HS-27A (cell line): ENCODE measurements around the gene FALEC.
"Not testable (repeated sequence)": the region's sequence is repeated elsewhere in the genome, so short reads cannot be mapped to it uniquely, and the experiment has no call there.

Experiments
- DNase-seq: peaks from one replicate; pipeline ENCODE4 v3.0.0-alpha.2; 2012; ENCODE audit warnings: low read depth, missing footprints

The FALEC gene

DNA sequence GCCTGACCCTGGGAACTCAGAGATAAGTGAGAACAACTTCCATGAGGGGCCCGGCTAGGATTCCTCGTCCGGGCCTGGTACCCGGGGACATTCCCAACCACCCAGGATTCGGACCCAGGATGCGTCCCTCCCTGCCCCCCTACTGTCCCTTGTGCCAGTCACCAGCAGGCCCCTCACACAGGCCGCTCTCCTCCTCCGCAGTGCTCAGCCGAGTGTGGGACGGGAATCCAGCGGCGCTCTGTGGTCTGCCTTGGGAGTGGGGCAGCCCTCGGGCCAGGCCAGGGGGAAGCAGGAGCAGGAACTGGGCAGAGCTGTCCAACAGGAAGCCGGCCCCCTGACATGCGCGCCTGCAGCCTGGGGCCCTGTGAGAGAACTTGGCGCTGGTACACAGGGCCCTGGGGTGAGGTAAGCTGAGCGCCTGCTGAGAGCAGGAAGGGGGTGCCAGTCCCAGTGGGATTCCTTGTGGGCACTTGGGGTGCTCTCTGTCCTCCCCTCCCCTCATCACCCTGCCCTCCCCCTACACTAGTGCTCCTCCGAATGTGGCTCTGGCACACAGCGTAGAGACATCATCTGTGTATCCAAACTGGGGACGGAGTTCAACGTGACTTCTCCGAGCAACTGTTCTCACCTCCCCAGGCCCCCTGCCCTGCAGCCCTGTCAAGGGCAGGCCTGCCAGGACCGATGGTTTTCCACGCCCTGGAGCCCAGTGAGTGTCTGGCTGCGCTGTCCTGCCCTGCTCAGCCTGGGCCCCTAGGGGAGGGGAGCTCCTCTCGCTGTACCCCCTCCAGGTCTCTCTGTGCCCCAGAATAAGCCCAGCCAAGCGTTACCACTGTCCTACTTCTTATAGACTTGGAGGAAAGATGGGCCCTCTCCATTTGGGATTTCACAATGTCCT is 43.5 kb downstream of the FALEC start:
- DNase-seq: no peak

DNA sequence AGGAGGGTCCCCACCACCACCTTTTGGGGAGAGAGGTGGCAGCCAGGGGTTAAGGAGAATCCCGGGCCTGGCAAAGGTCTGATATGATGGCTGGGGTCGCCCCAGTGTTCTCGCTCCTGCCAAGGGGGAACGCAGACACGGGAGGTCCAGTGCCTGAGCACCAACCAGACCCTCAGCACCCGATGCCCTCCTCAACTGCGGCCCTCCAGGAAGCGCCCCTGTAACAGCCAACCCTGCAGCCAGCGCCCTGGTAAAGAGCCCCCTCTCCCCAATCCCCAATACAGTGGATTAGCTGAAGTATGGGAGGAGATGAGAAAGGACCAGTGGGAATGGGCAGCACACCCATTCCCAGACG is 44.1 kb downstream of the FALEC start:
- DNase-seq: no peak

DNA sequence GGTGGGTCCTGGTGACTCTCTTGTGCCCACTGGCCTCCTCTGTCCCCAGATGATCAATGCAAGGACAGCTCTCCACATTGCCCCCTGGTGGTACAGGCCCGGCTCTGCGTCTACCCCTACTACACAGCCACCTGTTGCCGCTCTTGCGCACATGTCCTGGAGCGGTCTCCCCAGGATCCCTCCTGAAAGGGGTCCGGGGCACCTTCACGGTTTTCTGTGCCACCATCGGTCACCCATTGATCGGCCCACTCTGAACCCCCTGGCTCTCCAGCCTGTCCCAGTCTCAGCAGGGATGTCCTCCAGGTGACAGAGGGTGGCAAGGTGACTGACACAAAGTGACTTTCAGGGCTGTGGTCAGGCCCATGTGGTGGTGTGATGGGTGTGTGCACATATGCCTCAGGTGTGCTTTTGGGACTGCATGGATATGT is 44.5 kb downstream of the FALEC start:
- DNase-seq: no peak

DNA sequence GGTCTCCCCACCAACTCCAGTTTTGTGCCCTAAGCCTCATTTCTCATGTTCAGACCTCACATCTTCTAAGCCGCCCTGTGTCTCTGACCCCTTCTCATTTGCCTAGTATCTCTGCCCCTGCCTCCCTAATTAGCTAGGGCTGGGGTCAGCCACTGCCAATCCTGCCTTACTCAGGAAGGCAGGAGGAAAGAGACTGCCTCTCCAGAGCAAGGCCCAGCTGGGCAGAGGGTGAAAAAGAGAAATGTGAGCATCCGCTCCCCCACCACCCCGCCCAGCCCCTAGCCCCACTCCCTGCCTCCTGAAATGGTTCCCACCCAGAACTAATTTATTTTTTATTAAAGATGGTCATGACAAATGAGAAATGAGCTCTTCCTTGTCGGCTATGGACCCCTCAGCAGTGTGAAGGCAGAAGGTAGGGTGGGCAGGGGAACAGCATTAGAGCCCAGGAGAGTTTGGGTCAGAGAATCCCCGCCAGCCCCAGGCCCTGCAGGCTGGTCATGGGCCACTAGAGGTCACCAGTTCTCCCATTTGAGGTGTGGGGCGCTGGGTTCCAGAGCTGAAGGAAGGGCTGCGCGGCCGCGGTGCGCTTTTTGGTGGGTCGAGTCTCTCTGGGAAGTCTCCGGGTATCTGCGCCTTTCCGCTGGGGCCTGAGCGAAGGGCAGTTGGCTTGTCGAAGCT is 45.2 kb downstream of the FALEC start:
- DNase-seq: no peak

DNA sequence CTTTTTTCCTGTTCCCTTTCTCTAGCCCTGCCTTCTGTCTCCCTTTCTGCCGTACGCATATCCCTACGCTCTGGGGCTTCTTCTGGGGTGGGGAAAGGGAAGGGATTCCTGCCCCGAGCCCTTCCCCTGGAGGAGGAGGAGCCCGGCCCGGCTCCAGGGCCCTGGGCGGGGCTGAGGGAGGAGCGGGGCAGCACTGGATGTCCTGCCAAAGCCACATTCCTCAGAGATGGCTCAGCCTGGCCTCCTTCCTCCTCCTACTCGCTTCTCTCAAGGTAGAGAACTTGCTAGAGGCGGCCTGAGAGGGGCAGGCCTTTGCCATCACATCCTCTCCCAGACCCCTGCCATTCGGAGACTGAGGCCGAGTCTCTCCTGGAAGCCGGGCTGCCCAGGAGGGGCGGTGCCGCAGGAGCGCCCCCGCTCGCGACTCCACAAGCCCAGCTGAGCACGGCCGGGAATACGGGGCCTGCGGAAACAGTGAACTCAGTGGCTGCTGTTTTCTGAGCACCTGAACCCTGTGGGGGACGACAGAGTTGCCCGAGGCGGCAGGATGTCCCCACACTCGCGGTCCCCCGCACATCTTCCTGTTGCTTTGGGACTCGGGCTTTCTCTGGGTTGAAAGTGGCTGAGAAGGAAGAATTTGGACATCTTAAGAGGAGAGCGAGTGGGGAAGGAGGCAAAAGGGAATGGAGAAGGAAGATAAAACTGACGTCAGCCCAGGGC is 45.9 kb downstream of the FALEC start:
- DNase-seq: peak; percentile 95

DNA sequence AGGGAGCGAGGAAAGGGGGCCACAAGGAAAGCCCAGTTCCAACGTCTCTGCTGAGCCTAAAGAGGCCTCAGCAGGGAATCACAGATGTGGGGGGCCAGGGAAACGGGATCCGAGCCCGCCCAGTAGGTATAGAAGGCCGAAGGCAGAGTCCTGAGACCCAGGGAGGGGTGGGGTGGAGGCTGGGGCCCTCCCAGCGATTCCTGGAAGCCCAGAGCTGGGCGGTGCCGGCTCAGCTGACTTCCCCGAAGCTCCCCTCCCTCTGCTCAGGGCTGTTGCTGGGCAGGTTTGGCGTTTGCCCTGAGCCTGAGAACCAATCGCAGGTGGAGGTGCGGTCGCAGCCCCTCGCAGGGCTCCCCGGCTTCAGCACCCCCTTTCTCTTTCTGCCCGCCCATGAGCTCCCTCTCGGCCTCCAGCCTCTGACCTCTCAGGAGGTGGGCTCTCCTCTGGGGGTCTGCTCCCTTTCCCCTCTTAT is 46.5 kb downstream of the FALEC start:
- DNase-seq: no peak

DNA sequence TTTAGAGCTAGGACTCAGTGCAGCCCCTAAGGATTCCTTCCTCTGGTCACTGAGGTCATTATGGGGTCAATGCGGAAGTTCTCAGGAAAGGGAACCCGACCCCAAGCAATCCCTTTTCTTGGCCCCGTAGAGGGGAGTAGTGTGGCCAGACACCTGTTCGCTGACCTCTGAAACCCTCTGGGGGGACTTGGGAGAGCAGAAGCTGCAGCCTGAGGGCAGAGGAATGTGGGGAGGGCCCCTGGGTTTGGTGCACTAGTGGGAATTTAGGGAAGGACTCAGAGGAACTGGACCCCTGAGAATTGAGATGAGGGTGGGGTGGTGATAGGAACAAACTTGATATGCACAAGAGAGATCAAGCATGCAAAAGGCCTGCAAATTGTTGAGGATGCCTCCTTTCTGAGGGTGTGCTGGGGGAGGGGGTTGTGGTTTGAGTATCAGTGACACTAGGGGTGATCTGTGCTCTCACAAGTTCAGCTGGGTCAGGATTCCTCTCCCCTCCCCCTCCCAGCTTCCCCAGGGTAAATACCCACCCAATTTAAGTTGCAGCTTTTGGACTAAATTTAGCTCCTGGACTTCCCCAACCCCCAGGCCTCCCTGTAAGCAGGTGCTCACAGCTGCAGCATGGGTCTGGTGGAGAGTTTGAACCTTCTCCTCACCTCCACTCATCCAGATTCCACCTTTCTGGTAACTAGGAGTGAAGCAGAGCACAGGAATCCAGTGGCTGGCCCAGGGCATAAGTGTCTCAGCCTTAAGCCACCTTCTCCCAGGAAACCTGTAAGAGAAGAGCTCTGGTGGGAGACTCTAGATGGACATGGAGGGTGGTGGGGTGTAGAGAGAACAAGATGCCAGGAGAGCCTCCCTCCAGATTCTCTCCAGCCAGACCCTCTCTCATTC is 47.1 kb downstream of the FALEC start:
- DNase-seq: no peak

DNA sequence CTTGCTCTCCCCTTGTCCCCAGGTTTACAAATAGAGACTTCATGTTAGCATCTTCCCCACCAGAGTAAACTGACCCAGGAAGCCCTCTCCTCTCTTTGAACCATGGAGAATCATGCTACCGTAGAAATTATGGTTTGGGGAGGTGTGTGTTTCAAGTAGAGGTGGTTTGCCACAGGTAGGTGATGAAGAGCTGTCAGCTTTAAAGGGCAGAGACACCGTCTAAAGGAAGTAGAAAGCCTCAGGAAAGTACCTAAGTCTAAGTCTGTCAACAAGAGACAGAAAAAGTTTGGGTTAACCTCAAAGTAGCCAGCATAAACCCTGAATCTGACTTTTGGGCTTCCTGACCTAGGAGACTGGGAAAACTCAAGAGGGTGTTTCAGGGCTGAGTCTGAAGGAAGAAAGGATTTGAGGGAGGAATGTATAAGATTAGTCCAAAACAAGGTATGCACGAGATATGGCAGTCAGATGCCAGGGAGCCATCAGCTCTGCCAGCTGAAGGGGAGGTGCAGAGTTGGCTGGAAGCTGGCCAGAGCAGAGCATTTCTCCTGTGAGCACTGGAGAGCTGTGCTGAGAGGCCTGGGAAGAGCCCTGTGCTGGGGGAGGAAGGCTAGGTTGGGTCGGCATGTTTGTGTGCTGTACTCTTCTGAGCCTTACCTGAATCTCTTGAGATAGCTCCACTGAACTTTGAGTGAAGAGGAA is 47.9 kb downstream of the FALEC start:
- no peak for DNase-seq

DNA sequence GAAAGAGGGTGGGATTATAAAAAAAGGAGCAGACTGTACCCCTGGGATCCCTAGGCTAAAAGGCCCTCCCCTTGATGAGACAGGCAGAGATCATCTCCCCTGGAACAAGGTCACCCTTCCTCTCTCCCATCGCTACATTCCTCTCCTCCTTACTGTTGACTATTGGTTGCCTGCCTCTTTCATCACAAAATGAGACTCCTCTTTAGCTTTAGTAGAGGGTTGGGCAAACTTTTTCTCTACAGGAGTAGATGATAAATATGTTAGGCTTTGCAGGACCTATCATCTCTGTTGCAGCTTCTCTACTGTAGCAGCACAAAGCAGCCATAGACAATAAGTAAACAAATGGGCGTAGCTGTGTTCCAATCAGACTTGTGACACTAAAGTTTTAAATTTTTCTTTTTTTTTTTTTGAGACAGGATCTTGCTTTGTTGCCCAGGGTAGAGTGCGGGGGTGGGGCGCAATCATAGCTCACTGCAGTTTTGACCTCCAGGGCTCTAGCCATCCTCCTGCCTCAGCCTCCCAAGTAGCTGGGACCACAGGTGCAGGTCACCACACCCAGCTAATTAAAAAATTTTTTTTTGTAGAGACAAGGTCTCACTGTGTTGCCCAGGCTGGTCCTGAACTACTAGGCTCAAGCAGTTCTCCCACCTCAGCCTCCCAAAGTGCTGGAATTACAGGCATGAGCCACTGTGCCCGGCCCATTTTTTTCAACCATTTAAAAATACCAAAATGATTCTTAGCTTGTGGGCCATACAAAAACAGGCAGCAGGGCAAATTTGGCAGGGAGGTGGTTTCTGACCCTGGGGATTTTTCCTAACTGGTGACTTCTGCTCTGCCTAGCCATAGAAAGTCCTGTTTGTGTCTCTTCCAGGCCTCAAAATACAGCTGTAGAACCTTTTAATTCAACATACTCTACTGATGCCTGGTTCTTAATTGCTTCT is 48.8 kb downstream of the FALEC start:
- DNase-seq: no peak

DNA sequence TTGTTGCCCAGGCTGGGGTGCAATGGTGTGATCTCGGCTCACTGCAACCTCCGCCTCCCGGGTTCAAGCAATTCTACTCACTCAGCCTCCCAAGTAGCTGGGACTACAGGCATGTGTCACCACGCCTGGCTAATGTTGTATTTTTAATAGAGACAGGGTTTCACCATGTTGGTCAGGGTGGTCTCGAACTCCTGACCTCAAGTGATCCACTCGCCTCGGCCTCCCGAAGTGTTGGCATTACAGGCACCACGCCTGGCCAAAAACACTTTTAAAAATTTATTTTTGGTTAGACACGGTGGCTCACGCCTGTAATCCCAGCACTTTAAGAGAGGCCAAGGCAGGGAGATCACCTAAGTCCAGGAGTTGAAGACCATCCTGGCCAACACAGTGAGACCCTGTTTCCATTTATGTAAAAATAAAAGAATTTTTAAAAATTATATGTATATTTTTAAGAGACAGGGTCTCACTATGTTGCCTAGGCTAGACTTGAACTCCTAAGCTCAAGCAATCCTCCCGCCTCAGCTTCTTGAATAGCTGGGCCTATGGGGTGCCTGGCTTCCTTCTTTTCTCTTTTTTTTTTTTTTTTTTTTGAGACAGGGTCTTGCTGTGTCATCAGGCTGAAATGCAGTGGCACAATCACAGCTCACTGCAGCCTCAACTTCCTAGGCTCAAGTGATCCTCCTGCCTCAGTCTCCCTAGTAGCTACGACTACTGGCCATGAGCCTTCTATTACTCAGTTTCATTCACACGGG is 49.9 kb downstream of the FALEC start:
- DNase-seq: not testable (repeated sequence)

DNA sequence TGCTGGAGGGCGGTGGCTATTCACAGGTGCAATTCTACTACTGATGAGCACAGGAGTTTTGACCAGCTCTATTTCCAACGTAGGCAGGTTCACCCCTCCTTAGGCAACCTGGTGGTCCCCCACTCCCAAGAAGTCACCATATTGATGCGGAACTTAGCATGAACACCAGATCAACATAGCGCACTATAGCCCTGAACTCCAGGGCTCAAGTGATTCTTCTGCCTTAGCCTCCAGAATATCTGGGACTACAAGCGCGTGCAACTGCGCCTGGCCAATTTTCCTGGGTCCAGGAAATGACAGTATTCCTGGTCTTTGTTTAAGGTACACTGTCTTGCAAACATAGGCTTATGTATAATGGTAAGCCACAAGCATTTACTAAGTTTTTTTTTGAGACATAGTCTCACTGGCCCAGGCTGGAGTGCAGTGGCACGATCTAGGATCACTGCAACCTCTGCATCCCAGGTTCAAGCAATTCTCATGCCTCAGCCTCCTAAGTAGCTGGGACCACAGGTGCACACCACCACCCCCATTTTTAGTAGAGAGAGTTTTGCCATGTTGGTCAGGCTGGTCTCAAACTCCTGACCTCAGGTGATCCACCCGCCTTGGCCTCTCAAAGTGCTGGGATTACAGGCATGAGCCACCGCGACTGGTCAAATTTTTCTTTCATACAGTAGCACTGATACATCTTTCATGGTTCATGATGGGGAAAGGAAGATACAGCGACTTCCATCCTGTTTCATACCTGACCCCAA is 51.2 kb downstream of the FALEC start:
- no peak for DNase-seq

DNA sequence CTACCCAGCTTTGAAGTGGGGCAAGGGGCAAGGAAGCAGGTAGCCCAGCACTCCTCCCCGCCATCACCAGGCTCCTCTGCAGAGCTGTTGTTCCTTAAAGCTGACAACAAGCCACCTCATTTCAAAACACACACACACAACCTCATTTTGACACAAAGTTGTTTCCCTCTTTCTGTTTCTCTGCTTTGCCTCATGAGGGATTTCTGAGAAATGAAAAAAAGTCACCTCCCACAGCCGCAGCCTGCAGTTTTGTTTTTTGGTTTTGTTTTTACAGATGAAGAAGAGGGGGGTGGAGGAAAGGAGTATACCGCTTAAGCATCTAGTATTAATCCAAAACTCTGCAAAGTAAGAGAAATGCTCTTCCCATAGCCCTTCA is 51.8 kb downstream of the FALEC start:
- DNase-seq: no peak

DNA sequence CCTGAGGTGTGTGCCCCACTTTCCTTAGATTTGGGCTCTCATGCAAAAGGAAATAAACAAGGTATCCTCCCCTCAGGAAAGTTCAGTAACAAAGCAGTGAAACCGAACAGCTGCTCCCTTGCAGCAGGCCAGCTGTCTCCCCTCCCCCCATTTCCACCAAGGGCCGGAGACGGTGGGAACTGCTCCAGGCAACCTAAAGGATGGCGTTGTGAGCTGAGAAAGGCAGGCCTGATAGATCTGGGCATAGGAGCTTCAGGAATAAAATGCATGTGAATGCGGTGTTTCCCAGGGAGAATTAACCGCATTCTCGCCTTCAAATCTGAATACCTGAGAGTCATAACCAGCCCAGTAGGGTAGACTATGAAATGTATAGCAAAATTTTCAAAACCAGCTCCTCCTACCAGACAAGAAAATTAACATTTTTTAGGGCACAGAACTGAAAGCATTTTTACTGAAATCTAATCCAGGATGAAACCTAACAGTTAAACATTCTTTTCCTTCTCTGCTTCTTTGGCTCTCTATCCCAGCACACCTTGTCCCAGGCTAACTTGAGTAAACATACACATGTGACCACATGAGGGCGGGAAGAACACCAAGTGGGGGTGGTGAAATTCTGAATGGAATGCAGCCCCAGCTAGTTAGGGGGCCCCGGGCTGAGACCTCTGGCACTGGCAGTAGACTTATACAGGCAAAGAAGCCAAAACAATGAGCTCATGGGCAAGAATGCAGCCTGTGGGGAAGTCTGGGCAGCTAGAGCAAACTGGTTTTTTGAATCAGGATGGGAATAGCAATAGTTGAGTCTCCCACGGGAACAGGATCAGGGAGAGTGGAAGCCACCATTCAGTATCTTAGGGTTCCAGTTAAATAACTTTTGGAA is 52.4 kb downstream of the FALEC start:
- DNase-seq: no peak

DNA sequence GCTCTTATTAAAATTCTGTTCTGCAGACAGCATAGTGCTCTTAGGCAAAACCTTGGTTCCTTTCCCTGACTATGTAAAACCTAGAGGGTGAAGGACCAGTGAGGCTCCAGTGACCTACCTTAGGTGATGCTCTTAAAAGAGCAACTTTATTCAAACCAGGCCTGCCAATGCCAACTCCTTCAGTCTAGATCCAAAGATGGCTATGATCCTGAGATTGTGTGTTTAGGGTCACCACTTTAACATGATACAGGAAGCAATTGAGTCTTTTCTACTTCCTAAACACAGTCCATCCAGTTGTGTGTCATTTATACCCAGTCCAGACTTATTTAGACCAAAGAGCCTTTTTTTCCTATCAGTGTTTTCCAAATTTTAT is 53.0 kb downstream of the FALEC start:
- DNase-seq: no peak

DNA sequence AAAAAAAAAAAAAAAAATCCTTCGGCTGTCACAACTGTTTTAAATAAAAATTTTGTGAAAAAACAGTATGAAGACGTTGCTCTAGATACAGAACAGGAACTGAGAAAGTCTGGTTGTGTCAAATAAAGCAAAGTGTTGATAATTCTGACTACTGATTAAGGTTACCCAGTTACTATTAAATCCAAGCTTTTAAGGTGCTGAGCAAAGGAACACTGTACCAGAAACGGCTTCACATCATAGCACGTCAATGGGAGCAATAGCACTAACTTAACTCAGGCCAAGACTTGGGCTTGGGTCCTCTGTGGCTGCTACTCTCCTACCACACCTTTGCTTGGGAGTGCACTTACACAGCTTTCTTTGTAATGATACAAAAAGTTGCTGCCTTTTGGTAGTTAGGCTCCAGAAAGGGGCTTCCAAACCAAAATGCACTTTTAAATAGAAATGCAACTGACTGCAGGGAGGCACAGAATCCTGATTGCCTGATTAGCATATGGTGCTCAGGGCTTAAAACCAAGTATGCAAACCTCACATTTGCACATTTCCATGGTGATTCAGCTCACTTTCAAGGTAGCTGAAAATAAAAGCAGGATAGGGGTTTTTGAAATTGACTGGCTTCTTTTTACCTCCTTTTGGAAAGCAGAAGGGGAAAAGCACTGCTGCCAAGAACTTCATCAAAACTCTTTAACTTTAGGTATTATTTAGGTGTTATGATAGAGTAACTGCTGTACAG is 57.5 kb downstream of the FALEC start:
- DNase-seq: no peak

DNA sequence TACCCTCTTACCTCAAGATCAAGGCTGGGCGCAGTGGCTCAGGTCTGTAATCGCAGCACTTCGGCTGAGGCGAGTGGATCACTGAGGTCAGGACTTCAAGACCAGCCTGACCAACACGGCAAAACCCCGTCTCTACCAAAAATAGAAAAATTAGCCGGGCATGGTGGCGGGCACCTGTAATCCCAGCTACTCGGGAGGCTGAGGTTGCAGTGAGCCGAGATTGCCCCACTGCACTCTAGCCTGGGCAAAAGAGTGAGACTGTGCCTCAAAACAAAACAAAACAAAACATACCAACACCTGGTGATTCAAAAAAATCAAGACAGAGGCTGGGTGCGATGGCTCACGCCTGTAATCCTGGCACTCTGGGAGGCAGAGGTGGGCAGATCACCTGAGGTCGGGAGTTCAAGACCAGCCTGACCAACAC is 58.1 kb downstream of the FALEC start:
- DNase-seq: not testable (repeated sequence)
